ENCODE results near the gene ROBO4. TPM values are rescaled to one million over a fixed set of nuclear protein-coding genes. Genes with fewer than 3 reads are reported as not detected.

Gene ROBO4
- total and polyA plus RNA-seq, 10 donors, result 6.7 to 246 (median 144) TPM

DNA sequence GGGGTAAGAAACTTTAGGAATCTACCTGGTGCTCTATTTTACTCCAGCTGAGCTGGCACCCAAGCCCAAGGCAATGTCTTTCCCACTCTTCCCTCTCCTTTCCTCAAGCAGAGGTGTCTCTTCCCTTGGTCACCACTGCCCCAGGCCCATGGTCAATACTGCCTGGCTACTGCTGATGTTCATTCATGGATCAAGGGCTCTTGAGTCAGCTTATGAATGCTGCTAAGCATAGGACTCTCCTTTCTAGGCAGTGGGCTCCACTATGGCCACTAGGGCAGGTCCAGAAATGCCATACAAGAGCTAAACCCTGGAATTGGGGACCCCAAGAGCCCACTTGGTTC, 18.7 kb upstream of the ROBO4 start:
- peaks cover 0 to 7% (median 5%) of the 10 kb centered on the region in 7 donors for H3K27me3 ChIP-seq (replicated peaks in 1 of 7)
- TF ChIP-seq, protein P1, sequence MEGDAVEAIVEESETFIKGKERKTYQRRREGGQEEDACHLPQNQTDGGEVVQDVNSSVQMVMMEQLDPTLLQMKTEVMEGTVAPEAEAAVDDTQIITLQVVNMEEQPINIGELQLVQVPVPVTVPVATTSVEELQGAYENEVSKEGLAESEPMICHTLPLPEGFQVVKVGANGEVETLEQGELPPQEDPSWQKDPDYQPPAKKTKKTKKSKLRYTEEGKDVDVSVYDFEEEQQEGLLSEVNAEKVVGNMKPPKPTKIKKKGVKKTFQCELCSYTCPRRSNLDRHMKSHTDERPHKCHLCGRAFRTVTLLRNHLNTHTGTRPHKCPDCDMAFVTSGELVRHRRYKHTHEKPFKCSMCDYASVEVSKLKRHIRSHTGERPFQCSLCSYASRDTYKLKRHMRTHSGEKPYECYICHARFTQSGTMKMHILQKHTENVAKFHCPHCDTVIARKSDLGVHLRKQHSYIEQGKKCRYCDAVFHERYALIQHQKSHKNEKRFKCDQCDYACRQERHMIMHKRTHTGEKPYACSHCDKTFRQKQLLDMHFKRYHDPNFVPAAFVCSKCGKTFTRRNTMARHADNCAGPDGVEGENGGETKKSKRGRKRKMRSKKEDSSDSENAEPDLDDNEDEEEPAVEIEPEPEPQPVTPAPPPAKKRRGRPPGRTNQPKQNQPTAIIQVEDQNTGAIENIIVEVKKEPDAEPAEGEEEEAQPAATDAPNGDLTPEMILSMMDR (IDR thresholded peaks at IDR 0.05 in 8 of 11, conservative IDR thresholded peaks at IDR 0.05 in 3 of 11), result no peak
- TF ChIP-seq POLR2AphosphoS5 (IDR thresholded peaks at IDR 0.05), result no peak
- TF ChIP-seq POLR2A (IDR thresholded peaks at IDR 0.05), result no peak
- H3K4me3 ChIP-seq, result no peak overlapping the region
- H3K36me3 ChIP-seq, result no peaks in the 10 kb centered on the region
- no peak for DNase-seq
- H3K4me1 ChIP-seq, result peaks cover 0 to 13% (median 7%) of the 10 kb centered on the region in 6 donors
- intact Hi-C loops (cut with DNase I; ENCODE audit: low total_unique reads), result no loop called here
- no peak overlapping the region for H3K27ac ChIP-seq
- peaks cover 0 to 15% (median 12%) of the 10 kb centered on the region in 8 donors for H3K9me3 ChIP-seq

DNA sequence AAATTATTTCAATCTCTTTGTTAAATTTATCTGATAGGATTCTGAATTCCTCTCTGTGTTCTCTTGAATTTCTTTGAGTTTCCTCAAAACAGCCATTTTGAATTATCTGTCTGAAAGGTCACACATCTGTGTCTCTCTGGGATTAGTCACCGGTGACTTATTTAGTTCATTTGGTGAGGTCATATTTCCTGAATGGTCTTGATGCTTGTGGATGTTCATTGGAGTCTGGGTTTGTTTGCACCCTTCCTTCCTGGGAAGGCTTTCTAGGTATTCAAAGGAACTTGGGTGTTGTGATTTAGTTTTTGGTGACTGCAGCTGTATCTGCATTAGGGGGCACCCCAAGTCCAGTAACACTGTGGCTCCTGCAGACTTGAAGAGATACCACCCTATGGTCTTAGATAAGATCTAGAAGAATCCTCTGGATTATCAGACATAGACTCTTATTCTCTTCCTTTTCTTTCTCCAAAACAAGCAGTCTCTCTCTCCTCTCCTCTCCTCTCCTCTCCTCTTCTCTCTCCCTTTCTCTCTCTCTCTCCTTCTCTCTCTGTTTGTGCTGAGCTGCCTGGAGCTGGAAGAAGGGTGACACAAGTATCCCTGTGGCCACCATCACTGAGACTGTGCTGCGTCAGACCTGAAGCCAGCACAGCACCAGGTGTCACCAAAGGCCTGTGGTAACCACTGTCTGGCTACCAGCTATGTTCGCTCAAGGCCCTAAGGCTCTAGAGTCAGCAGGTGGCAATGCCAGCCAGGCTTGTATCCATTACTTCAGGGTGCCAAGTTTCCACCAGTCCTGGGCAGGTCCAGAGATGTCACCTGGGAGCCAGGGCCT, 18.1 kb upstream of the ROBO4 start:
- Histone ChIP-seq H3K27me3 (replicated peaks in 1 of 7) (peaks cover 0 to under 1% (median 0%) of the 10 kb centered on the region in 7 donors), H3K4me1 (peaks cover 0 to 7% (median 1%) of the 10 kb centered on the region in 6 donors), H3K9me3 (peaks cover 0 to 20% (median 15%) of the 10 kb centered on the region in 8 donors), H3K4me3 (no peak overlapping the region), H3K27ac (no peak overlapping the region), H3K36me3 (no peaks in the 10 kb centered on the region)
- DNase-seq, result no peak
- no peak for TF ChIP-seq POLR2AphosphoS5 (IDR thresholded peaks at IDR 0.05)
- no peak for TF ChIP-seq POLR2A (IDR thresholded peaks at IDR 0.05)
- TF ChIP-seq, protein P1 (IDR thresholded peaks at IDR 0.05 in 8 of 11, conservative IDR thresholded peaks at IDR 0.05 in 3 of 11), result no peak
- intact Hi-C loops (cut with DNase I; ENCODE audit: low total_unique reads), result no loop called here
- WGBS, 5 donors, result 71 to 86% (median 80%) methylated on average over 3 of the region's 3 CpGs

DNA sequence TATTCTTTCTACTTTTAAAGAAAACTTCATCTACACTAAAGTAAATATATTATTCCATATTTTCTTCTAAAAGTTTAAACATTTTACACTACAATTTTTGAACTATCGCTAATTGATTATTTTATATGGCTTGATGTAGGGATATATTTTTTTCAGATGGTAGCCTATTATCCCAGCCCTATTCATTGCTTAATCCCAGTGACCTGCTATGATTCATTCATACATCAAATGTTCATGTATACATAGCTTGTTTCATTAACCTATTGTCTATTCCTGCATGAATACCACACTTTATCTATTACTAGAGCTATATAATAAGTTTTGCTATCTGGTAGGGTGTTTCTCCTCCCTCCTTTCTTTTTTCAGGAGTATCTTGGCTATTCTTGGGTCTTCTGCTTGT, 5.0 kb upstream of the ROBO4 start:
- H3K9me3 ChIP-seq, result no peaks in the 10 kb centered on the region
- no peaks in the 10 kb centered on the region for H3K36me3 ChIP-seq
- WGBS, 5 donors, result 94 to 100% (median 98%) methylated on average over 1 of the region's 1 CpG
- no peak for DNase-seq
- no peak overlapping the region for H3K27ac ChIP-seq
- intact Hi-C loops (cut with DNase I; ENCODE audit: low total_unique reads), result no loop called here
- H3K27me3 ChIP-seq (replicated peaks in 1 of 7), result peaks cover 0 to 21% (median 0%) of the 10 kb centered on the region in 7 donors
- H3K4me3 ChIP-seq, result no peak overlapping the region
- TF ChIP-seq POLR2AphosphoS5 (IDR thresholded peaks at IDR 0.05) (no peak), POLR2A (IDR thresholded peaks at IDR 0.05) (no peak)
- TF ChIP-seq, protein P1 (IDR thresholded peaks at IDR 0.05 in 8 of 11, conservative IDR thresholded peaks at IDR 0.05 in 3 of 11), result no peak
- peaks cover 0 to 31% (median 16%) of the 10 kb centered on the region in 6 donors for H3K4me1 ChIP-seq

GRCh38 chr11:124900464-124900863, 2.8 kb upstream of the ROBO4 start:
- no peaks in the 10 kb centered on the region for H3K9me3 ChIP-seq
- TF ChIP-seq, protein P1 (IDR thresholded peaks at IDR 0.05 in 8 of 11, conservative IDR thresholded peaks at IDR 0.05 in 3 of 11), result no peak
- TF ChIP-seq POLR2AphosphoS5 (IDR thresholded peaks at IDR 0.05) (peak in 1 of 3 donors; percentile 77), POLR2A (IDR thresholded peaks at IDR 0.05) (no peak)
- 46 to 72% (median 71%) methylated on average over 5 of the region's 5 CpGs for WGBS, 5 donors

More at GRCh38 chr11:124900464-124900863, 2.8 kb upstream of the ROBO4 start:
- H3K27ac ChIP-seq, result peak overlapping the region in 7 of 8 donors; percentile 63 to 88 (median 83)
- peaks cover 0 to 27% (median 0%) of the 10 kb centered on the region in 7 donors for H3K27me3 ChIP-seq (replicated peaks in 1 of 7)
- H3K4me3 ChIP-seq, result no peak overlapping the region
- intact Hi-C loops (cut with DNase I; ENCODE audit: low total_unique reads), result no loop called here
- H3K36me3 ChIP-seq, result no peaks in the 10 kb centered on the region
- H3K4me1 ChIP-seq, result peaks cover 0 to 31% (median 18%) of the 10 kb centered on the region in 6 donors
- no peak for DNase-seq

All from spleen (tissue), 11 donors.